ENCODE data around the gene CD99L2. TPM values are rescaled to one million over a fixed set of nuclear protein-coding genes. Genes with fewer than 3 reads are reported as not detected.
"Not testable (repeated sequence)": the region's sequence is repeated elsewhere in the genome, so short reads cannot be mapped to it uniquely, and the experiment has no call there.

Gene CD99L2
- total and polyA plus RNA-seq, 12 donors: 20.0 to 102 (median 55.4) TPM

GRCh38 chrX:150889131-150889530 lies 9.3 kb downstream of the CD99L2 start:
- TF ChIP-seq CTCF (IDR thresholded peaks at IDR 0.05) (no peak), POLR2A (IDR thresholded peaks at IDR 0.05) (no peak)
- no peak overlapping the region for H3K4me3 ChIP-seq
- no peaks in the 10 kb centered on the region for H3K36me3 ChIP-seq (replicated peaks in 1 of 2)
- DNase-seq: no peak
- WGBS, 4 donors: 60 to 70% (median 68%) methylated on average over 1 to 3 of the region's 3 CpGs
- intact Hi-C loops (cut with DNase I): no loop called here
- no peaks in the 10 kb centered on the region for H3K4me1 ChIP-seq (replicated peaks in 1 of 2)
- no peaks in the 10 kb centered on the region for H3K9me3 ChIP-seq (replicated peaks in 1 of 3)
- no peak overlapping the region for H3K27ac ChIP-seq
- H3K27me3 ChIP-seq: no peaks in the 10 kb centered on the region

GRCh38 chrX:150887906-150888465 lies 10.5 kb downstream of the CD99L2 start:
- Histone ChIP-seq H3K27ac (no peak overlapping the region), H3K4me3 (no peak overlapping the region), H3K9me3 (replicated peaks in 1 of 3) (no peaks in the 10 kb centered on the region), H3K4me1 (replicated peaks in 1 of 2) (no peaks in the 10 kb centered on the region), H3K27me3 (no peaks in the 10 kb centered on the region), H3K36me3 (replicated peaks in 1 of 2) (no peaks in the 10 kb centered on the region)
- TF ChIP-seq CTCF (IDR thresholded peaks at IDR 0.05) (no peak), POLR2A (IDR thresholded peaks at IDR 0.05) (no peak)
- no peak for DNase-seq
- WGBS, 4 donors: 83 to 97% (median 90%) methylated on average over 5 to 6 of the region's 6 CpGs
- intact Hi-C loops (cut with DNase I): no loop called here

GRCh38 chrX:150887268-150887667 lies 11.2 kb downstream of the CD99L2 start:
- H3K27me3 ChIP-seq; H3K27ac ChIP-seq; H3K9me3 ChIP-seq (replicated peaks in 1 of 3); H3K4me1 ChIP-seq (replicated peaks in 1 of 2); DNase-seq; H3K36me3 ChIP-seq (replicated peaks in 1 of 2); intact Hi-C loops (cut with DNase I); H3K4me3 ChIP-seq: not testable (repeated sequence)
- 83 to 99% (median 95%) methylated on average over 8 to 9 of the region's 9 CpGs for WGBS, 4 donors

GRCh38 chrX:150886381-150886780 lies 12.1 kb downstream of the CD99L2 start:
- no peak overlapping the region for H3K27ac ChIP-seq
- no peaks in the 10 kb centered on the region for H3K4me1 ChIP-seq (replicated peaks in 1 of 2)
- WGBS, 4 donors: 72 to 100% (median 89%) methylated on average over 4 to 7 of the region's 7 CpGs
- TF ChIP-seq POLR2A (IDR thresholded peaks at IDR 0.05): no peak
- no peak for TF ChIP-seq CTCF (IDR thresholded peaks at IDR 0.05)
- DNase-seq: no peak
- H3K27me3 ChIP-seq: no peaks in the 10 kb centered on the region
- no peak overlapping the region for H3K4me3 ChIP-seq
- intact Hi-C loops (cut with DNase I): no loop called here
- H3K9me3 ChIP-seq (replicated peaks in 1 of 3): no peaks in the 10 kb centered on the region
- H3K36me3 ChIP-seq (replicated peaks in 1 of 2): no peaks in the 10 kb centered on the region

GRCh38 chrX:150880808-150881165 lies 17.7 kb downstream of the CD99L2 start:
- Histone ChIP-seq H3K4me3 (no peak overlapping the region), H3K9me3 (replicated peaks in 1 of 3) (no peaks in the 10 kb centered on the region), H3K36me3 (replicated peaks in 1 of 2) (no peaks in the 10 kb centered on the region), H3K4me1 (replicated peaks in 1 of 2) (no peaks in the 10 kb centered on the region), H3K27me3 (no peaks in the 10 kb centered on the region), H3K27ac (no peak overlapping the region)
- DNase-seq: no peak
- WGBS, 4 donors: 67 to 97% (median 79%) methylated on average over 2 of the region's 2 CpGs
- intact Hi-C loops (cut with DNase I): no loop called here
- TF ChIP-seq CTCF (IDR thresholded peaks at IDR 0.05): no peak
- TF ChIP-seq POLR2A (IDR thresholded peaks at IDR 0.05): no peak

All from adrenal gland (tissue), 12 donors.